Activated naive CD4-positive, alpha-beta T cell treated with anti-CD3 and anti-CD28 coated beads for 36 hours (primary cell): ENCODE data around the gene COL18A1. TPM values are rescaled to one million over a fixed set of nuclear protein-coding genes. Genes with fewer than 3 reads are reported as not detected.

ENCODE experiments used
- CTCF ChIA-PET: fragments of 350-600 bp; sonication (Branson Sonifier 250); formaldehyde crosslinking; loops from one replicate; lab custom pipeline; 2021; ENCODE audit warnings: antibody characterized with exemption; lab: Charles Lee
- DNase-seq: peaks from one replicate; pipeline ENCODE4 v3.0.0-alpha.2; 2020
- H3K27ac Mint-ChIP-seq: one replicate; pipeline ENCODE4 v1.8.0; 2021; ENCODE audit warnings: mild to moderate bottlenecking, mixed read lengths
- H3K27me3 Mint-ChIP-seq: one replicate; pipeline ENCODE4 v1.8.0; 2021; ENCODE audit warnings: low read depth, mixed read lengths
- H3K36me3 Mint-ChIP-seq: one replicate; pipeline ENCODE4 v1.8.0; 2021; ENCODE audit warnings: low read depth, mixed read lengths
- H3K4me1 Mint-ChIP-seq: one replicate; pipeline ENCODE4 v1.8.0; 2021; ENCODE audit warnings: low read depth, mixed read lengths
- H3K4me3 Mint-ChIP-seq: one replicate; pipeline ENCODE4 v1.8.0; 2021; ENCODE audit warnings: mild to moderate bottlenecking, moderate library complexity, mixed read lengths
- H3K9me3 Mint-ChIP-seq: one replicate; pipeline ENCODE4 v1.8.0; 2021; ENCODE audit warnings: mixed read lengths
- intact Hi-C: fragments of 100-400 bp; cut with micrococcal nuclease; formaldehyde crosslinking; loops from one replicate; pipeline ENCODE4 v1.15.1; 2023
- total RNA-seq, 2 experiments: library from RNA; stranded (reverse); gene quantifications; one replicate each; pipeline ENCODE4 v1.2.3, GENCODE V29; 2021

The COL18A1 gene
- total RNA-seq, 2 experiments from 2014 or later, result 10.3 to 12.6 TPM

- Mint-ChIP-seq H3K27me3 (no peaks in the 10 kb centered on the region), H3K4me1 (no peaks in the 10 kb centered on the region), H3K9me3 (no peaks in the 10 kb centered on the region), H3K27ac (no peak overlapping the region), H3K36me3 (no peaks in the 10 kb centered on the region), H3K4me3 (no peak overlapping the region)
- intact Hi-C loops, result no loop called here
- CTCF ChIA-PET, result no interaction called here
- DNase-seq, result no peak
Observed at GRCh38 chr21:45424854-45425795, 20.2 kb downstream of the COL18A1 start.

GRCh38 chr21:45427331-45428271, 22.6 kb downstream of the COL18A1 start:
- intact Hi-C loops, result no loop called here
- peaks cover 3% of the 10 kb centered on the region for H3K27me3 Mint-ChIP-seq
- DNase-seq, result no peak
- no peaks in the 10 kb centered on the region for H3K36me3 Mint-ChIP-seq
- no peaks in the 10 kb centered on the region for H3K4me1 Mint-ChIP-seq
- no peak overlapping the region for H3K4me3 Mint-ChIP-seq
- H3K9me3 Mint-ChIP-seq, result no peaks in the 10 kb centered on the region
- H3K27ac Mint-ChIP-seq, result no peak overlapping the region
- CTCF ChIA-PET, result no interaction called here

DNA sequence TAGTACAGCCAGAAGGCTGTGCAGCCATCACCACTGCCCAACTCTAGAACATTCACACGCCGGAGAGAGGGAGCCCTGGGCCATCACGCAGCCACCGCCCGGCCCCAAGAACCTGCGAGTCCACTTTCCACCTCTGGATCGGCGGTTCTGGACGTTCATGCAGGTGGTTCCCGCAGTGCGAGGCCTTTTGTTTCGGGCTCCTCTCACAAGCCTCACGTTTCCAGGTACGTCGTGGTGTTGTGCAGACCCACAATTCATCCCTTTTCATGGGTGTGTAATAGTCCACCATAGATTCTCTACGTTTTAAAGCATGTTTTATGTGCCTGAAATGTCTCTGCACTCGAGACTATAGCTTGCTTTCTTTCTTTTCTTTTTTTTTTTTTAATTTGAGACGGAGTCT, 23.6 kb downstream of the COL18A1 start:
- no peaks in the 10 kb centered on the region for H3K4me1 Mint-ChIP-seq
- H3K9me3 Mint-ChIP-seq, result no peaks in the 10 kb centered on the region
- H3K27ac Mint-ChIP-seq, result no peak overlapping the region
- no peak overlapping the region for H3K4me3 Mint-ChIP-seq
- H3K36me3 Mint-ChIP-seq, result no peaks in the 10 kb centered on the region
- CTCF ChIA-PET, result no interaction called here
- intact Hi-C loops, result no loop called here
- peaks cover 3% of the 10 kb centered on the region for H3K27me3 Mint-ChIP-seq
- DNase-seq, result no peak

- no peak overlapping the region for H3K4me3 Mint-ChIP-seq
- H3K4me1 Mint-ChIP-seq, result no peaks in the 10 kb centered on the region
- DNase-seq, result no peak
- no peaks in the 10 kb centered on the region for H3K36me3 Mint-ChIP-seq
- H3K27me3 Mint-ChIP-seq, result peaks cover 3% of the 10 kb centered on the region
- H3K27ac Mint-ChIP-seq, result no peak overlapping the region
- intact Hi-C loops, result no loop called here
- CTCF ChIA-PET, result no interaction called here
- no peaks in the 10 kb centered on the region for H3K9me3 Mint-ChIP-seq
Observed at GRCh38 chr21:45429221-45430175, 24.5 kb downstream of the COL18A1 start.

DNA sequence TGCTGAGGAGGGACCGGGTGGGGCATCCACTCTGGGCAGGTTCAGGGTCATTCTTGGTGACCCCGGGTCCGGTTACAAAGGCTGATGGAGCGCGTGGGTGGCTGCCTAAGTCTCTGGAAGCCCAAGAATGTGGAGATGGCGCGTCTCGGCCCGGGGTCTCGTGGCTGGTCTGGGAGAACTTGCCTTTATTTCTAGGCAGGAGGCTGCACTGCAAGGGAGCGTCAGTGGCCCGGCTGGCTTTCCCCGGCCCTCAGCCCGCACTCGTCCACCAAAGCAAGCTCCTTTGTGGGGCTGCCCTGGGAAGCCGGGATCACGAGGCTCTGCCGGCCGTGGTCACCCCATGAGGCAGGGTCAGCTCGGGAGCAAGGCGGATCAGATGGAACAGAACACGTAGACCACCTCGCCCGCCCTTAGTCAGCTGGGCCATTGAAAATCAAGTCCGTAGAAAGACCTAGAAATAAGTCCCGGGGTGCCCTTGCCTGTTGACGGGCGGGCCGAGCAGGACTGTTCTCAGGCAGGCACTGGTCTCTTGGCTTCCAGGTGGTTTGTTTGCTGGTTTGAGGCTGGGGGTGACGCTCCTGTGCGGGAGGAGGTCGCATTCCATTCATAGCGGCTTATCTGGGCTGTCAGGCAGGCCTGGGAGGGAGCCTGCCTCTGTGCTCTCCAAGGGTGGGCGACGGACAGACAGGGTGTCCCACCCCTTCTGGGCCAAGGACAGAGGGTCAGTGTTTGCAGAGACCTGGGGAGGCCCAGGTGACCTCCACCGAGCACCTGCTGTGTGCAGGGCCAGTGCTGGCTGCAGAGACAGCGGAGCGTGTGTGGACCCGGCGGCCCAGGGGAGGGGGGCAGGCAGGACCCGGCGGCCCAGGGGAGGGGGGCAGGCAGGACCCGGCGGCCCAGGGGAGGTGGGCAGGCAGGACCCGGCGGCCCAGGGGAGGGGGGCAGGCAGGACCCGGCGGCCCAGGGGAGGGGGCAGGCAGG, 25.8 kb downstream of the COL18A1 start:
- peaks cover 3% of the 10 kb centered on the region for H3K27me3 Mint-ChIP-seq
- CTCF ChIA-PET, result no interaction called here
- H3K36me3 Mint-ChIP-seq, result no peaks in the 10 kb centered on the region
- H3K9me3 Mint-ChIP-seq, result no peaks in the 10 kb centered on the region
- no peaks in the 10 kb centered on the region for H3K4me1 Mint-ChIP-seq
- H3K27ac Mint-ChIP-seq, result no peak overlapping the region
- no peak overlapping the region for H3K4me3 Mint-ChIP-seq
- DNase-seq, result no peak
- intact Hi-C loops, result no loop called here

GRCh38 chr21:45431781-45432572, 27.0 kb downstream of the COL18A1 start:
- Mint-ChIP-seq H3K27me3 (peaks cover 3% of the 10 kb centered on the region), H3K9me3 (no peaks in the 10 kb centered on the region), H3K36me3 (no peaks in the 10 kb centered on the region), H3K4me1 (no peaks in the 10 kb centered on the region), H3K27ac (no peak overlapping the region), H3K4me3 (no peak overlapping the region)
- no peak for DNase-seq
- intact Hi-C loops, result no loop called here
- CTCF ChIA-PET, result no interaction called here

GRCh38 chr21:45432575-45433255, 27.8 kb downstream of the COL18A1 start:
- no peak overlapping the region for H3K4me3 Mint-ChIP-seq
- CTCF ChIA-PET, result no interaction called here
- no peaks in the 10 kb centered on the region for H3K36me3 Mint-ChIP-seq
- H3K9me3 Mint-ChIP-seq, result no peaks in the 10 kb centered on the region
- peaks cover 3% of the 10 kb centered on the region for H3K27me3 Mint-ChIP-seq
- H3K27ac Mint-ChIP-seq, result no peak overlapping the region
- no peak for DNase-seq
- intact Hi-C loops, result no loop called here
- H3K4me1 Mint-ChIP-seq, result no peaks in the 10 kb centered on the region

DNA sequence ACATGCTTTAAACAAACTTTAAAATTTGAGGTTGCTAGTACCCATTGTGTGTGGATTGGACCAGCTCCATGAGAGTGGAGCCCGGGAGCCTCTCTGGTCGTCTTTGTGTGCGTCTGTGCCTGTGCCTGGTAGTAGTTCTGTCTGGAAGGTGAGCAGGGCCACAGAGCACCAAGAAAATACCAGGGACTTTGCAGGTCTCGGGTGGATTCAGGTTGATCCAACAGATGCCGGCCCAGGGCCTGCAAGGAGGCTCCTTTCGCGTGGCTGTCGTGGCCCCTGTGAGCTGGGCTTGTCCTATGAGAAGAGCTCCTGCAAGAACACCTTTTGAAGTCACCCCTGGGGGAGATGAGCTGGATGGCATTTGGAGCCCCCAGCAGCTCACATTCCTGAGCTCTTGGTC, 28.3 kb downstream of the COL18A1 start:
- no peaks in the 10 kb centered on the region for H3K9me3 Mint-ChIP-seq
- intact Hi-C loops, result no loop called here
- no peaks in the 10 kb centered on the region for H3K36me3 Mint-ChIP-seq
- H3K27ac Mint-ChIP-seq, result no peak overlapping the region
- no peaks in the 10 kb centered on the region for H3K4me1 Mint-ChIP-seq
- H3K4me3 Mint-ChIP-seq, result no peak overlapping the region
- CTCF ChIA-PET, result no interaction called here
- peaks cover 3% of the 10 kb centered on the region for H3K27me3 Mint-ChIP-seq
- no peak for DNase-seq

GRCh38 chr21:45433911-45434644, 29.1 kb downstream of the COL18A1 start:
- no peak for DNase-seq
- H3K9me3 Mint-ChIP-seq, result no peaks in the 10 kb centered on the region
- H3K36me3 Mint-ChIP-seq, result no peaks in the 10 kb centered on the region
- peaks cover 3% of the 10 kb centered on the region for H3K27me3 Mint-ChIP-seq
- CTCF ChIA-PET, result no interaction called here
- intact Hi-C loops, result no loop called here
- H3K4me3 Mint-ChIP-seq, result no peak overlapping the region
- H3K27ac Mint-ChIP-seq, result no peak overlapping the region
- no peaks in the 10 kb centered on the region for H3K4me1 Mint-ChIP-seq
